GM23338 (cell line): ENCODE measurements around the gene GJA4.
"Not testable (repeated sequence)": the region's sequence is repeated elsewhere in the genome, so short reads cannot be mapped to it uniquely, and the experiment has no call there.

Source experiments
- EZH2 ChIP-seq: fragments of 200-600 bp; sonication (generic); IDR thresholded peaks from one replicate; pipeline ENCODE4 v1.8.0; 2017; ENCODE audit warnings: antibody characterized with exemption, mild to moderate bottlenecking, low read depth; ENCODE audit not compliant: unreplicated experiment
- EZH2phosphoT487 ChIP-seq: fragments of 200-600 bp; sonication (generic); IDR thresholded peaks from one replicate; pipeline ENCODE4 v1.8.1; 2018; ENCODE audit warnings: antibody characterized with exemption; ENCODE audit not compliant: unreplicated experiment
- JUNB ChIP-seq: IDR thresholded peaks from one replicate; pipeline ENCODE4 v1.6.1; 2016; ENCODE audit warnings: antibody characterized with exemption; ENCODE audit not compliant: unreplicated experiment
- POLR2AphosphoS5 ChIP-seq: IDR thresholded peaks from 2 replicates; pipeline ENCODE4 v1.6.1; 2016; ENCODE audit warnings: antibody characterized with exemption, low read depth
- TF ChIP-seq, protein P1 (sequence below), 2 experiments: fragments of 200-600 bp in 1 of 2; sonication (generic) in 1 of 2; conservative IDR thresholded peaks; 2 replicates each; pipeline versions ENCODE4 v1.5.1 to v1.6.1; 2016 to 2017; ENCODE audit warnings: antibody characterized with exemption in 2 of 2, low read depth in 2 of 2, mild to moderate bottlenecking in 2 of 2, moderate library complexity in 1 of 2
- TF ChIP-seq, protein P2 (sequence below): IDR thresholded peaks from 2 replicates; pipeline ENCODE4 v1.6.1; 2016; ENCODE audit warnings: antibody characterized with exemption
- TF ChIP-seq, protein P3 (sequence below): IDR thresholded peaks from one replicate; pipeline ENCODE4 v1.6.1; 2018; ENCODE audit warnings: antibody characterized with exemption; ENCODE audit not compliant: unreplicated experiment

DNA sequence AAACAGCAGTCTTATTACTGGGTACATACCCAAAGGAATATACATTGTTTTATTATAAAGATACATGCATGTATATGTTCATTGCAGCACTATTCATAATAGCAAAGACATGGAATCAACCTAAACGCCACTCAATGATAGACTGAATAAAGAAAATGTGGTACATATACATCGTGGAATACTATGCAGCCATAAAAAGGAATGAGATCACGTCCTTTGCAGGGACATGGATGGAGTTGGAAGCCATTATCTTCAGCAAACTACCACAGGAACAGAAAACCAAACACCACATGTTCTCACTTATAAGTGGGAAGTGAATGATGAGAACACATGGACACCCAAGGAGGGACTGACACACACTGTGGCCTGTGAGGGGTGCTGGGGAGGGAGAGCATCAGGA, 18.0 kb downstream of the GJA4 start:
- TF ChIP-seq, protein P1, sequence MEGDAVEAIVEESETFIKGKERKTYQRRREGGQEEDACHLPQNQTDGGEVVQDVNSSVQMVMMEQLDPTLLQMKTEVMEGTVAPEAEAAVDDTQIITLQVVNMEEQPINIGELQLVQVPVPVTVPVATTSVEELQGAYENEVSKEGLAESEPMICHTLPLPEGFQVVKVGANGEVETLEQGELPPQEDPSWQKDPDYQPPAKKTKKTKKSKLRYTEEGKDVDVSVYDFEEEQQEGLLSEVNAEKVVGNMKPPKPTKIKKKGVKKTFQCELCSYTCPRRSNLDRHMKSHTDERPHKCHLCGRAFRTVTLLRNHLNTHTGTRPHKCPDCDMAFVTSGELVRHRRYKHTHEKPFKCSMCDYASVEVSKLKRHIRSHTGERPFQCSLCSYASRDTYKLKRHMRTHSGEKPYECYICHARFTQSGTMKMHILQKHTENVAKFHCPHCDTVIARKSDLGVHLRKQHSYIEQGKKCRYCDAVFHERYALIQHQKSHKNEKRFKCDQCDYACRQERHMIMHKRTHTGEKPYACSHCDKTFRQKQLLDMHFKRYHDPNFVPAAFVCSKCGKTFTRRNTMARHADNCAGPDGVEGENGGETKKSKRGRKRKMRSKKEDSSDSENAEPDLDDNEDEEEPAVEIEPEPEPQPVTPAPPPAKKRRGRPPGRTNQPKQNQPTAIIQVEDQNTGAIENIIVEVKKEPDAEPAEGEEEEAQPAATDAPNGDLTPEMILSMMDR (conservative IDR thresholded peaks at IDR 0.05; ENCODE audit: low read depth in 2 of 2) = not testable (repeated sequence)
- TF ChIP-seq POLR2AphosphoS5, EZH2phosphoT487, EZH2, JUNB: not testable (repeated sequence)
- TF ChIP-seq, protein P2, sequence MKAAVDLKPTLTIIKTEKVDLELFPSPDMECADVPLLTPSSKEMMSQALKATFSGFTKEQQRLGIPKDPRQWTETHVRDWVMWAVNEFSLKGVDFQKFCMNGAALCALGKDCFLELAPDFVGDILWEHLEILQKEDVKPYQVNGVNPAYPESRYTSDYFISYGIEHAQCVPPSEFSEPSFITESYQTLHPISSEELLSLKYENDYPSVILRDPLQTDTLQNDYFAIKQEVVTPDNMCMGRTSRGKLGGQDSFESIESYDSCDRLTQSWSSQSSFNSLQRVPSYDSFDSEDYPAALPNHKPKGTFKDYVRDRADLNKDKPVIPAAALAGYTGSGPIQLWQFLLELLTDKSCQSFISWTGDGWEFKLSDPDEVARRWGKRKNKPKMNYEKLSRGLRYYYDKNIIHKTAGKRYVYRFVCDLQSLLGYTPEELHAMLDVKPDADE = not testable (repeated sequence)
- TF ChIP-seq, protein P3, sequence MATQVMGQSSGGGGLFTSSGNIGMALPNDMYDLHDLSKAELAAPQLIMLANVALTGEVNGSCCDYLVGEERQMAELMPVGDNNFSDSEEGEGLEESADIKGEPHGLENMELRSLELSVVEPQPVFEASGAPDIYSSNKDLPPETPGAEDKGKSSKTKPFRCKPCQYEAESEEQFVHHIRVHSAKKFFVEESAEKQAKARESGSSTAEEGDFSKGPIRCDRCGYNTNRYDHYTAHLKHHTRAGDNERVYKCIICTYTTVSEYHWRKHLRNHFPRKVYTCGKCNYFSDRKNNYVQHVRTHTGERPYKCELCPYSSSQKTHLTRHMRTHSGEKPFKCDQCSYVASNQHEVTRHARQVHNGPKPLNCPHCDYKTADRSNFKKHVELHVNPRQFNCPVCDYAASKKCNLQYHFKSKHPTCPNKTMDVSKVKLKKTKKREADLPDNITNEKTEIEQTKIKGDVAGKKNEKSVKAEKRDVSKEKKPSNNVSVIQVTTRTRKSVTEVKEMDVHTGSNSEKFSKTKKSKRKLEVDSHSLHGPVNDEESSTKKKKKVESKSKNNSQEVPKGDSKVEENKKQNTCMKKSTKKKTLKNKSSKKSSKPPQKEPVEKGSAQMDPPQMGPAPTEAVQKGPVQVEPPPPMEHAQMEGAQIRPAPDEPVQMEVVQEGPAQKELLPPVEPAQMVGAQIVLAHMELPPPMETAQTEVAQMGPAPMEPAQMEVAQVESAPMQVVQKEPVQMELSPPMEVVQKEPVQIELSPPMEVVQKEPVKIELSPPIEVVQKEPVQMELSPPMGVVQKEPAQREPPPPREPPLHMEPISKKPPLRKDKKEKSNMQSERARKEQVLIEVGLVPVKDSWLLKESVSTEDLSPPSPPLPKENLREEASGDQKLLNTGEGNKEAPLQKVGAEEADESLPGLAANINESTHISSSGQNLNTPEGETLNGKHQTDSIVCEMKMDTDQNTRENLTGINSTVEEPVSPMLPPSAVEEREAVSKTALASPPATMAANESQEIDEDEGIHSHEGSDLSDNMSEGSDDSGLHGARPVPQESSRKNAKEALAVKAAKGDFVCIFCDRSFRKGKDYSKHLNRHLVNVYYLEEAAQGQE = not testable (repeated sequence)
